Gastroesophageal sphincter (tissue), 3 donors: ENCODE data around the gene KRT82.

Source experiments
- CTCF ChIP-seq, 4 experiments: fragments of 200-600 bp in 2 of 4; fragments of 450-650 bp in 2 of 4; sonication (generic) in 1 of 4; IDR thresholded peaks; one replicate each; pipeline ENCODE4 v1.5.1; 2017 to 2019; ENCODE audit warnings: antibody characterized with exemption in 4 of 4, mild to moderate bottlenecking in 2 of 4, moderate library complexity in 2 of 4
- POLR2A ChIP-seq, 2 donors: fragments of 450-650 bp; IDR thresholded peaks; one replicate each; pipeline ENCODE4 v1.6.1; 2017; ENCODE audit warnings: antibody characterized with exemption in 2 of 2, mild to moderate bottlenecking in 2 of 2, moderate library complexity in 1 of 2
- POLR2AphosphoS5 ChIP-seq: sonication (generic); formaldehyde crosslinking; IDR thresholded peaks from one replicate; pipeline ENCODE4 v1.6.1; 2017; ENCODE audit warnings: antibody characterized with exemption

- no peak for TF ChIP-seq POLR2AphosphoS5
- TF ChIP-seq CTCF (IDR thresholded peaks at IDR 0.05), result no peak
- TF ChIP-seq POLR2A (IDR thresholded peaks at IDR 0.05), result no peak
Measured at GRCh38 chr12:52399756-52400155, 6.4 kb downstream of the KRT82 start.
